Chondrocyte (in vitro differentiated cells): ENCODE results near the gene OR51A7. TPM values are rescaled to one million over a fixed set of nuclear protein-coding genes. Genes with fewer than 3 reads are reported as not detected.

Source experiments
- DNase-seq: peaks from one replicate; pipeline ENCODE4 v3.0.0; 2021; ENCODE audit warnings: mixed read lengths, low spot score
- H3K27ac Mint-ChIP-seq: one replicate; pipeline ENCODE4 v1.8.0; 2021; ENCODE audit warnings: mild to moderate bottlenecking, moderate library complexity, mixed read lengths; ENCODE audit not compliant: unreplicated experiment
- H3K27me3 Mint-ChIP-seq: 2 replicates; pipeline ENCODE4 v1.8.0; 2021; ENCODE audit warnings: low read depth, mixed read lengths
- H3K36me3 Mint-ChIP-seq: 2 replicates; pipeline ENCODE4 v1.8.0; 2021; ENCODE audit warnings: low read depth, mixed read lengths
- H3K4me1 Mint-ChIP-seq: 2 replicates; pipeline ENCODE4 v1.8.0; 2021; ENCODE audit warnings: low read depth, mild to moderate bottlenecking, mixed read lengths
- H3K4me3 Mint-ChIP-seq: one replicate; pipeline ENCODE4 v1.8.0; 2021; ENCODE audit warnings: mild to moderate bottlenecking, moderate library complexity, mixed read lengths; ENCODE audit not compliant: unreplicated experiment
- H3K9me3 Mint-ChIP-seq: 2 replicates; pipeline ENCODE4 v1.8.0; 2021; ENCODE audit warnings: low read depth, mixed read lengths
- total RNA-seq: library from RNA; stranded (reverse); gene quantifications from 3 replicates; pipeline ENCODE4 v1.2.1, GENCODE V29; 2021
- TF ChIP-seq, protein P1 (sequence below): fragments of 200-600 bp; sonication (generic); IDR thresholded peaks from 2 replicates; pipeline ENCODE4 v1.5.0; 2021; ENCODE audit warnings: antibody characterized with exemption, mild to moderate bottlenecking, moderate library complexity

Gene OR51A7
- total RNA-seq, 1 donor from 2014 or later, result not detected

DNA sequence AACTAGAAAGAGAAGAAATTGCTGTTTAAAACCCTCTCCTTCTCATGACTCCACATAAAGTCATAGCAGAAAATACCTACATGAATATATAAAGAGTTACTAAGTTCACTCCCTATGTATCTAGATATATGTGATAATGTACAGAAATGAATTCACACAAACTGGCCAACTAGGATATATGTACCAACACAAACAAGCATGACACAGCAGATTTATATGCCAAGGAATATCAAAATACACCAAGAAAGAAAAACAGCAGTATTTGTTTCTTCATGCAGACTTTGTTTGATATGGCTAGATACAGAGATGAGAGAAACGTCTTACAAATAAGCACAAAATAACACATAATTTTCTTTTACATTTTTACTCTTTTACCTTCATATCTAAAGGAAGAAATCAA lies 18.7 kb downstream of the OR51A7 start:
- TF ChIP-seq, protein P1, sequence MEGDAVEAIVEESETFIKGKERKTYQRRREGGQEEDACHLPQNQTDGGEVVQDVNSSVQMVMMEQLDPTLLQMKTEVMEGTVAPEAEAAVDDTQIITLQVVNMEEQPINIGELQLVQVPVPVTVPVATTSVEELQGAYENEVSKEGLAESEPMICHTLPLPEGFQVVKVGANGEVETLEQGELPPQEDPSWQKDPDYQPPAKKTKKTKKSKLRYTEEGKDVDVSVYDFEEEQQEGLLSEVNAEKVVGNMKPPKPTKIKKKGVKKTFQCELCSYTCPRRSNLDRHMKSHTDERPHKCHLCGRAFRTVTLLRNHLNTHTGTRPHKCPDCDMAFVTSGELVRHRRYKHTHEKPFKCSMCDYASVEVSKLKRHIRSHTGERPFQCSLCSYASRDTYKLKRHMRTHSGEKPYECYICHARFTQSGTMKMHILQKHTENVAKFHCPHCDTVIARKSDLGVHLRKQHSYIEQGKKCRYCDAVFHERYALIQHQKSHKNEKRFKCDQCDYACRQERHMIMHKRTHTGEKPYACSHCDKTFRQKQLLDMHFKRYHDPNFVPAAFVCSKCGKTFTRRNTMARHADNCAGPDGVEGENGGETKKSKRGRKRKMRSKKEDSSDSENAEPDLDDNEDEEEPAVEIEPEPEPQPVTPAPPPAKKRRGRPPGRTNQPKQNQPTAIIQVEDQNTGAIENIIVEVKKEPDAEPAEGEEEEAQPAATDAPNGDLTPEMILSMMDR, result no peak
- DNase-seq, result no peak
- Mint-ChIP-seq H3K36me3 (no peaks in the 10 kb centered on the region), H3K4me3 (no peak overlapping the region), H3K9me3 (no peaks in the 10 kb centered on the region), H3K27me3 (peaks cover 19% of the 10 kb centered on the region), H3K4me1 (no peaks in the 10 kb centered on the region), H3K27ac (no peak overlapping the region)

DNA sequence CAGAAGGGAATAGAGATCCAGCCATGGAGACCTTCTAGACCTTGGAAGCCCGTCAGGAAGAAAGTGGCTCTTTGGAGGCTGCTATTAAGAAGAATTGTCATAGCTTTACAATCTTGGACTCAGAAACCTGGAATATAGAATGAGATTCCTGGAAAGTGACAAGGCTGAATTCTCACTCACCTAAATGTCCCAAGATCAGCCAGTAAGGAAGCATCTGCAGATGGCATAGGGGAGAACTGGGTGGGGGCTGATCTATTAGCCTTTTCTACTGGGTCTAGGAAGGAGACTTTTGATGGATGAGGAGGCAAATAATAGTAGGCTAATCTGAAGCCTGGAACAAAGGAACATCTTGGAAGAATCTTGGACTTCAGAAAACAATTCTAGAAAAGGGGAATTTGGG lies 20.7 kb downstream of the OR51A7 start, which contains the start of gene OR51G1:
OR51G1 (minus strand) TSS at position 101 of the 400 bp plus-strand sequence; CDS start at position 101, 0 bp downstream.
- no peak for DNase-seq
- Mint-ChIP-seq H3K27me3 (peaks cover 13% of the 10 kb centered on the region), H3K27ac (no peak within 1 kb of the TSS)

DNA sequence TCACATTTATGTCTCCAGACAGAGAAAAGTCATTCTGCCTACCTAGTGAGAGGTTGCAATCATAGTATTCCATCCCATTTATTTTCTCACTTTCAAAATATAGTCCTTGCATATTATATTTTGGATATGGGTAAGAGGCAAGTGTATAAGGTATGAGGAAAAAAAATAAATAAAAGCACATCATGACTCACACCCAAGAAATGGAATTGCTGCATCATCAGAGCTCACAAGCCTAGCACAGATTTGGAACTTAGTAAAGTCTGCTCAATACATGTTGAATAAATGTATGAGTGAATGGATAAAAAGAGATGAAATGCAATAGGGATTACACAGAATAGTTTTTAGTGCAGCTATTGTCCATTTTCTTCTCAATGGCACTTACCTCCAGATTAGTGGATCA lies 23.0 kb downstream of the OR51A7 start:
- no peak for DNase-seq
- no peaks in the 10 kb centered on the region for H3K36me3 Mint-ChIP-seq
- no peak overlapping the region for H3K27ac Mint-ChIP-seq
- peaks cover 17% of the 10 kb centered on the region for H3K27me3 Mint-ChIP-seq
- no peak overlapping the region for H3K4me3 Mint-ChIP-seq
- H3K4me1 Mint-ChIP-seq, result no peaks in the 10 kb centered on the region
- no peaks in the 10 kb centered on the region for H3K9me3 Mint-ChIP-seq
- TF ChIP-seq, protein P1, result no peak

More for the DNA sequence above, 20.7 kb downstream of the OR51A7 start, which contains the start of gene OR51G1:
- H3K4me3 Mint-ChIP-seq, result no peak within 1 kb of the TSS
- no peaks in the 10 kb centered on the region for H3K4me1 Mint-ChIP-seq
- no peaks in the 10 kb centered on the region for H3K9me3 Mint-ChIP-seq
- no peaks in the 10 kb centered on the region for H3K36me3 Mint-ChIP-seq
- TF ChIP-seq, protein P1, result no peak

DNA sequence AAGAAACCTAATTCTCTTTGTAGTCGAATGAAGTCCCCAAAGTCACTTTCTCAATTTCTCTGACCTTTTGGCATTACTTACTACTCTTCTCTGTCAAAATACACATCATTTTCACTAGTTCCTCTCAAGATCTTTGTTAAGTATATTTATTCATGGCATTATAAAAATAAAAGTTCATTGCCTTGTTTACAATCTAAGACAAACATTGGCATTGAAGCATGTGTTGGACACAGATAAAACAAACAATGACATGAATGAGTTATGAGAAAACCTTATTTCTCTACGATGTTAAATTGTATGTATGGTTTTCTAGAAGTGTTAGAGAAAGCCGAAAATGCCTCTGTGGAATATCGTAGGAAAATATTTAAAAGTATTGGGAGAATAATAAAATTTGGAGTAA lies 29.2 kb downstream of the OR51A7 start:
- H3K4me3 Mint-ChIP-seq, result no peak overlapping the region
- H3K9me3 Mint-ChIP-seq, result no peaks in the 10 kb centered on the region
- H3K27ac Mint-ChIP-seq, result no peak overlapping the region
- peaks cover 12% of the 10 kb centered on the region for H3K27me3 Mint-ChIP-seq
- DNase-seq, result no peak
- TF ChIP-seq, protein P1, result no peak
- H3K36me3 Mint-ChIP-seq, result no peaks in the 10 kb centered on the region
- no peaks in the 10 kb centered on the region for H3K4me1 Mint-ChIP-seq

DNA sequence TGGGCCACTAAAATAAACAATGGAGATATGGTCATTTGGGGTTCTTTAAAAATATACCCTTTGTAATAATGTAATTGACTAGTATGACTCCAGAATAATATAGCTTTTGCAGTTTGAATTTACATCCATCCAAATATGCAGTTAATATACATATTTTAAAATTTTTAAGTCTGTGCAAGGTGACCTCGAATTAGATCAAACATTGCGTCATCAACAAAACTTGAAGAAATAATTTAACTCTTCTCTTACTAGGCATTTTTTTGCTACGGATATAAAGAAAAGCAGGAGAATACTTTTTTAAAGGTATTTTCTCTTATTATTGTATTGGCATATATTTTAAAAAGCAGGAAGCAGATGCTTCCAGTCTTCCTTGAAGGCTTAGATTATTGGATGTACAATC lies 33.2 kb downstream of the OR51A7 start:
- Mint-ChIP-seq H3K36me3 (no peaks in the 10 kb centered on the region), H3K27ac (no peak overlapping the region), H3K9me3 (no peaks in the 10 kb centered on the region), H3K27me3 (peaks cover 13% of the 10 kb centered on the region), H3K4me3 (no peak overlapping the region), H3K4me1 (no peaks in the 10 kb centered on the region)
- no peak for DNase-seq
- TF ChIP-seq, protein P1, result no peak
